Measurements from ENCODE around the gene ABLIM1. TPM values are rescaled to one million over a fixed set of nuclear protein-coding genes. Genes with fewer than 3 reads are reported as not detected.

The ABLIM1 gene
- total RNA-seq, 4 donors from 2014 or later, result 193 to 248 (median 208) TPM

DNA sequence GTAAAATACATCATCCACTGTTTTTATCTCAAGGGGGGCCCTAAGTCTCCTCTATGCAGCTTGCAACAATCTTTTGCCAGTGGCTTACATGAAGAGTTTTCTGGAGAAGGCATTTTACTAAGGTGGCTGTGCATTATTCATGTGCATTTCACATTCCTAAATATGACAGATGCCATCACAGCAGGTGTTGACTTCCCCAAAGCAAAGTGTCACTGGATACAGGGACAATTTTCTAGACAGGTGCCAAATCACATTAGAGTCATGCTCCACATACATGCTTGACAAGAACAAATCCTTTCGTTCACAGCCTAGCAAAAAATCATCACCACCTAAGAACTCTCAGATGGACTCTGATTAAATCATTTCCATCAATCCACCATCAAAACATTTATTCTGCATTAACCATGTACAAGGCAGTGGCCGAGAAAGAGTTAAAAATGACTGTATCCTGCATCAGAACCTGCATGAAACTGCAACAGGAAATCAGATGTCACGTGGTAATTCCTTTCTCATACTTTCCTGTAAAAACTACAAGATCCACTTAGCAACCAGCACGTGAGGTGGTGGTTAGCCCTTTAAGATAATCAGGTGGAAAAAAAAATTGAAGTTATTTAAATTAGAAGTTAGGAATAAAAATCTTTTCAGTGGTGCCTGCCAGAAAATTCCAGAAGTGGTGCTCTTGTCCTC is 165.6 kb downstream of the ABLIM1 start:
- TF ChIP-seq, protein P1, sequence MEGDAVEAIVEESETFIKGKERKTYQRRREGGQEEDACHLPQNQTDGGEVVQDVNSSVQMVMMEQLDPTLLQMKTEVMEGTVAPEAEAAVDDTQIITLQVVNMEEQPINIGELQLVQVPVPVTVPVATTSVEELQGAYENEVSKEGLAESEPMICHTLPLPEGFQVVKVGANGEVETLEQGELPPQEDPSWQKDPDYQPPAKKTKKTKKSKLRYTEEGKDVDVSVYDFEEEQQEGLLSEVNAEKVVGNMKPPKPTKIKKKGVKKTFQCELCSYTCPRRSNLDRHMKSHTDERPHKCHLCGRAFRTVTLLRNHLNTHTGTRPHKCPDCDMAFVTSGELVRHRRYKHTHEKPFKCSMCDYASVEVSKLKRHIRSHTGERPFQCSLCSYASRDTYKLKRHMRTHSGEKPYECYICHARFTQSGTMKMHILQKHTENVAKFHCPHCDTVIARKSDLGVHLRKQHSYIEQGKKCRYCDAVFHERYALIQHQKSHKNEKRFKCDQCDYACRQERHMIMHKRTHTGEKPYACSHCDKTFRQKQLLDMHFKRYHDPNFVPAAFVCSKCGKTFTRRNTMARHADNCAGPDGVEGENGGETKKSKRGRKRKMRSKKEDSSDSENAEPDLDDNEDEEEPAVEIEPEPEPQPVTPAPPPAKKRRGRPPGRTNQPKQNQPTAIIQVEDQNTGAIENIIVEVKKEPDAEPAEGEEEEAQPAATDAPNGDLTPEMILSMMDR (IDR thresholded peaks at IDR 0.05; ENCODE audit: low read depth), result no peak

DNA sequence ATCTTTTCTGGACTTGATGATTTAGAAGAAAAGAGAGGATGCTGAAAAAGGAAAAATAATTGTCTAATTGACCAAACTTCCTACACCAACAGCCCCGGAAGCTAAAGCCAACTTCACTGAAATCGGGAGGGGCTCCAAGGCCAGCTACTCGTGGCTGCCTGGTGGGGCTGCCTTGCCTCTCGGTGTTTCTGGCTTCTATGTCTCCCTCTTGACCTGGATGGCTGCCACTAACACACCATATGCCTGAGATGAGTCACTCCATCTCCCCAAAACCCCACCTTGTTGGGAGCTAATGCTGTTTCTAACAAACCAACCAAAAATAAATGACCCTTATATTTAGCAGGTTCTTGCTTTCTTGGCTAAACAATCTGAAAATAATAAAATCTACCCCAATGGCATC is 166.1 kb downstream of the ABLIM1 start:
- TF ChIP-seq, protein P1 (IDR thresholded peaks at IDR 0.05; ENCODE audit: low read depth), result no peak

DNA sequence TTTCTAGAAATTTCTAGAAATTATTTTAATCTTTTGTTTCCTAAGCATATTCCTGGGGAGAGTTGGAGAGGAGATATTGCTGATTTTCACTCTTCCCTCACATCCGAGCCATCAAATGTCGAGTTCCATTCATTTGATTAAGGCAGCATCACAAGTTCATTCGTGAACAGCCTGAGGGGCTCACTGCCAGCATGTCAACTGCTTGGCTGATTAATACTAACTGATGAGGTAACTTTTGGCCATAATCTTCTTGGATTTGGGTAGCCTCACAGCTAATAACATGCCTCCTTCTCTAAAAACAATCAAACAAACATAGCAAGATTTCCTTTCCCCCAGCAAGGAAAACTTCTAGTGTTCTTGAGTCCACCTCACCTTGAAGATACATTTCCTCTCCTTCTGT is 166.7 kb downstream of the ABLIM1 start:
- TF ChIP-seq, protein P1 (IDR thresholded peaks at IDR 0.05; ENCODE audit: low read depth), result no peak

DNA sequence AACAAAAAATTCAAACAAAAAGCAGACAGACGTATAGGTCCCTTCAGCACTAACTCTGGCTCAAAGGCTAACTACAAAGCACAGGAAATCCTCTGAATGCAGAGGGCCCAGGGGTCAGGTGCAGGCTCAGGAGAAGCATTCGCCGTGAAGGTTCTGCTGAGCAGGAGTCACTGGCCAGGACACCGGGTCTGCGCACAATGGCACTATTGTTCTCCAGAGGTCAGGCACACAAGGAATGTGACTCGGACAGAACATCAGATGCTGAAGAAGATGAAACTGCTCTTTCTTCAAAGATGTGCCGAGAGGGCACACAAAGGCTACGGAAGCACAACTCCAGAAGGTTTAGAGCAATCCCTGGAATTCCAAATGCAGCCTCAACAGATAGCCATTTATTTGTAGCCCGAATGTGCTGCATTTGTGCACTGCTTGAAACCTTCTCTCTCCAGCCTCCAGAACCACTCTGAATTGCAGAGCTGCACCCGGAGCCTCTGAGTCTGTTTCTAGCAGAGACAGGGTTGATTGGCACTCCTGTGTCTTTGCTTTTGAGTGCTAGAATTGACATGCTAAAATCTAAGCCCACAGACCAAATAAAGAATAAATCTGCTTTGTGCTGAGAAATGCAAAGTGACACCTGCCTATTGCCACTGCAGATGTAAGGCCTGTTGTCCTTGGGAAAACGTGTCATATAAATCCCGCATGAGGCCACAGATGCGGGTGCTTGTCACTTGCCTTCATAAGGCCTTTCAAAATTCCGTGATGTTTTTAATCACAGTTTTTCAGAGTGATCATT is 168.4 kb downstream of the ABLIM1 start:
- TF ChIP-seq, protein P1 (IDR thresholded peaks at IDR 0.05; ENCODE audit: low read depth), result no peak

DNA sequence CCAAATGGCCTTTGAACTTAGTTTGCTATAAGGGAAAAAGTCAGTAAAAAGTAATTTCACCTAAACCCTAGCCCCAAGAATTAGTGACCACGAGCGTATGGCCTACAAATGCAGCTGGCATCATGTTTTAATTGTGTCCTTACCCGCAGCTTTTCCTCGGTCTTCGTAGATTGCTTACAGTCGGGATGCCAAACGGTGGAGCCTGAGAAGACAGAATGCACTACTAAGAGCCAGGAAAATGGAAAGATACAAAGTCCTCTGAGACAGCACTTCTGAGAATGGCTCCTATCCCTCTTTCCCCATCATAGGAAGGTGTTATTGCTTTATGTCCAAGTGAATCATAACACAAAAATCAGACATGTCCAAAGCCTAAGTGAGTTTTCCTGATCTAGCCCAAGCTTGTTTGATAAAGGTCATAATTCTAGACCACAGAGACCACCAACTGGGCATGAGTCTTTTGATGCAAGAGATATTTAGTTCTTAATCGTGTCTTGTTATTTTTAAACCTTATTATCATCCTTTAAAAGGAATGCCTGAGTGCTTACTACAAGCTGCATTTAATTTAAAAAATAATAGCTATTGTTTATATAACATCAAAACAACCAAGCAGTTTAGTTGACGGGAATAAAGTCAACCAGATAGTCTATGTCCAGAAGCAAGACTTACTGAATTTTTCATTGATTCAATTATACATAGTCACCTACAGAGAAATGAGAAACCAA is 170.1 kb downstream of the ABLIM1 start:
- TF ChIP-seq, protein P1 (IDR thresholded peaks at IDR 0.05; ENCODE audit: low read depth), result no peak

DNA sequence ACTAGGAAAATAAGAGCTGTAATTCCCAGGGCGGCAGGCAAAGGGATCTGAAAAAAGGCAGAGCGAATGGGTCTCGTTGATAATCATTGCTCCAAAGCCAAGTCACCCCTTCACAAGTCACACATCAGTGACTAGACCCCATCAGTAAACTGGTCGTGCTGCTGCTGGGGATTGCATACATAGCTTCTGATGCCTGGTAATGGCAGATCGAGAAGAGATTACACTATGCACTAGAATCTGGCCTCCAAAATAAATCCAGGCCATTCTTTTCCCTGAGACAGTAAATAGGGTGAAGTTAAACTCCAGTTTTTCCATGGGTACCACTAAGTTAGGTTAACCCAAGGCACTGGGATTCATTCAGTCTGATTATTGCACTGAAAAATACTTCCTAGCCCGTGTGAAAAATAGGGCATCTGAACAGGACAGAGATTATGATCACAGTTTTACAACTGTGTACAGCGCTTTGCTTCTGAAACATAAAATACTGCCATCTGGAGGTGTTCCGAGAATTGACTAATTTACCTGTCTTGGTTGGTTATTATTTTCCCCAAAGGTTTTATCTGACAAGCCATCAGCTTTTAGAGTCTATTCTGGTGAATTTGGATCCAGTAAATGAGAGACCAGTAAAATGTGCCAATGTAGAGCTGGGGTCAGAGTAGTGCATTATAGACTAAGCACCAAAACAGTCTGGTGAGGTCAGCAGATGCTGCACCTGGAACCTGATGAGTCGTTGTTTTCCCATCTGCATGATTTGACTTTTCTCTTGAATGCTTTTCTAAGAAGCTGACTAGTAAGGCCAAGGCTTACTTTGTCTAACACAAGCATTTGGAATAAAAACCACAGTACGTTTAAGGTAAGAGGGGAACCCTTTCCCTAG is 170.9 kb downstream of the ABLIM1 start:
- TF ChIP-seq, protein P1 (IDR thresholded peaks at IDR 0.05; ENCODE audit: low read depth), result no peak

All from subcutaneous adipose tissue (tissue), 4 donors.